ENCODE results near the gene PDZD4.

- TF ChIP-seq YY1 (IDR thresholded peaks at IDR 0.05; ENCODE audit: low read depth) (no peak), EP300 (IDR thresholded peaks at IDR 0.05; ENCODE audit: borderline replicate concordance) (no peak), RAD21 (IDR thresholded peaks at IDR 0.05; ENCODE audit: low read depth) (no peak), FOXM1 (IDR thresholded peaks at IDR 0.05; ENCODE audit: borderline replicate concordance, low read depth) (no peak), EGR1 (IDR thresholded peaks at IDR 0.05) (no peak)
Observed at GRCh38 chrX:153812220-153812619, 18.1 kb downstream of the PDZD4 start.

All from Ishikawa (cell line).